ENCODE data around the gene NECTIN2. TPM values are rescaled to one million over a fixed set of nuclear protein-coding genes. Genes with fewer than 3 reads are reported as not detected.

The NECTIN2 gene
- total RNA-seq, 1 donor, result 22.1 TPM

GRCh38 chr19:44807162-44807561 lies 38.9 kb upstream of the NECTIN2 start:
- DNase-seq (ENCODE audit: low read depth), result no peak
- no peak overlapping the region for H3K4me3 ChIP-seq (ENCODE audit: low read depth, low read length)
- TF ChIP-seq, protein P1, sequence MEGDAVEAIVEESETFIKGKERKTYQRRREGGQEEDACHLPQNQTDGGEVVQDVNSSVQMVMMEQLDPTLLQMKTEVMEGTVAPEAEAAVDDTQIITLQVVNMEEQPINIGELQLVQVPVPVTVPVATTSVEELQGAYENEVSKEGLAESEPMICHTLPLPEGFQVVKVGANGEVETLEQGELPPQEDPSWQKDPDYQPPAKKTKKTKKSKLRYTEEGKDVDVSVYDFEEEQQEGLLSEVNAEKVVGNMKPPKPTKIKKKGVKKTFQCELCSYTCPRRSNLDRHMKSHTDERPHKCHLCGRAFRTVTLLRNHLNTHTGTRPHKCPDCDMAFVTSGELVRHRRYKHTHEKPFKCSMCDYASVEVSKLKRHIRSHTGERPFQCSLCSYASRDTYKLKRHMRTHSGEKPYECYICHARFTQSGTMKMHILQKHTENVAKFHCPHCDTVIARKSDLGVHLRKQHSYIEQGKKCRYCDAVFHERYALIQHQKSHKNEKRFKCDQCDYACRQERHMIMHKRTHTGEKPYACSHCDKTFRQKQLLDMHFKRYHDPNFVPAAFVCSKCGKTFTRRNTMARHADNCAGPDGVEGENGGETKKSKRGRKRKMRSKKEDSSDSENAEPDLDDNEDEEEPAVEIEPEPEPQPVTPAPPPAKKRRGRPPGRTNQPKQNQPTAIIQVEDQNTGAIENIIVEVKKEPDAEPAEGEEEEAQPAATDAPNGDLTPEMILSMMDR (IDR thresholded peaks at IDR 0.05; ENCODE audit: insufficient read depth, low read length), result no peak

DNA sequence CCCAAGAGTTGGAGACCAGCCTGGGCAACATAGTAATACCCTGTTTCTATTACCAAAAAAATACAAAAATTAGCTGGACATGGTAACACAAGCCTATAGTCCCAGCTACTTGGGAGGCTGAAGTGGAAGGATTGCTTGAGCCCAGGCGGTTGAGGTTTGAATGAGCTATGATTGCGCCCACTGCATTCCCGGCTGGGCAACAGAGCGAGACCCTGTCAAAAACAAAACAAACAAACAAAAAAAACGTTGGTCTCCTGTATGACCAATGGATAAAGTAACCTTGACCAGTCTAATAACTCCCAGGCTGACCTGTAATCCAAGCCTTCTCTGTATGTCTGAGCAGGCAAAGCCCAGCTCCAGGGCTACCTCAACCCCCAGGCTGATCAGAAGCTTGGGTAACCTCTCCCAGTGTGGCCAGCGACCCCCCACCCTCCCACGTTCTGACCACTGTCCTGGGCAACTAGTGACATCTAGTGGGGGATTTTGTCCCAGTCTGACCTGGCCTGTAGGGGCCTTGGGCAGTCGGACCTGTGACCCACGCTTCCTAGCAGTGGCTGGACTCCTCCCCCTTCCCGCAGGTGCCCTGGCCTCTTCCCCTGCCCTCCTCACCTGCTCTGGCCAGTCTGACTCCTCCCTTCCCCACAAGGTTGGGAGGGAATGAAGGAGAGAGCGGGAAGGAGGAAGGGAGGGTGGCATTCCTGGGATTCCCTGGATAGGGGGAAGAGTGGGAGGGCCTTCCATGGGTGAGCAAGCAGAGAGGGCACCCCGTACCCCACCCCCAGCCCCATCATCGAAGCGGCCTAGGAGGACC lies 38.2 kb upstream of the NECTIN2 start:
- peak; percentile 34 for DNase-seq (ENCODE audit: low read depth)
- H3K4me3 ChIP-seq (ENCODE audit: low read depth, low read length), result no peak overlapping the region

DNA sequence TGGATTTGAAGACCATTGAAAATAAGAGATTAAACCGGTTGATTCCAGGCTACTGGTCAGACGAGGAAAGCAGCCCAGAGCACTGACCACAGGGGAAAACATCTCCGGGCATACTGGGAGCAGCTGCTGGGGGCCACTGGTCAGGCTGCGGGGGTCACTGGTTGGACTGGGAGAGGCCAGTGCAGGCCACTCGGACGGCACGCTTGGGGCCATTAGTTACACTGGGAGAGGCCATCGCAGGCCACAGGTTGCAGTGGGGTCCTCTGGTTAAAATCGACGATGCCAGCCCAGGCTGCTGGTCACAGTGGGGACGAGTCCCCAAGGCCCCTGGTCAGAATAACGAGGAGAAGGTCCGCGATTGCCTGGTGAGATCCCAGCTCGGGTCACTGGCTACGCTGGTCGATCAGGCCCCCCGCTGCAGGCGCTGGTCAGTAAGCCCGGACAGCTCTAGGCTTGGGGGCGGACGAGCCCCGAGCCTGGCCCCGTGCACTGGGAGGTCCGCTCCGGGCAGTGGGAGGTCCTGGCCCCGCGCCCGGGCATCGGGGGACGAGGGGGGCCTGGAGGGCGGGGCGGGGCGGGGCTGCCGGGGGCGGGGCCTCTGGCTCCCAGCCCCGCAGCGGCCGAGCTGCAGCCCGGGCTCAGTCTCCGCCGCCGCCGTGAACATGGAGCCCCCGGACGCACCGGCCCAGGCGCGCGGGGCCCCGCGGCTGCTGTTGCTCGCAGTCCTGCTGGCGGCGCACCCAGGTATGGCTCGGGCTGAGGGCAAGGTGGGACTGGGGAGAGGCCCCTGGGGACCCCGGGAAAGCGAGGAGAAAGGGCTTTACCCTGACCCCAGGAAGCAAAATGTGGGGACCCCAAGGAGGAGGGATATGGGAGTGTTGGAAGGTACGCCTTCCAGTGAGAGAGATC lies 37.4 kb upstream of the NECTIN2 start, which contains the start of gene BCAM:
Gene BCAM (plus strand): TSS at position 641 of the 909 bp plus-strand sequence. CDS start 22 bp downstream, at position 663.
- H3K4me3 ChIP-seq (ENCODE audit: low read depth, low read length), result peak within 1 kb of the TSS; percentile 70
- DNase-seq (ENCODE audit: low read depth), result peak; percentile 54
- TF ChIP-seq, protein P1 (IDR thresholded peaks at IDR 0.05; ENCODE audit: insufficient read depth, low read length), result no peak

More for the DNA sequence above, 38.2 kb upstream of the NECTIN2 start:
- TF ChIP-seq, protein P1 (IDR thresholded peaks at IDR 0.05; ENCODE audit: insufficient read depth, low read length), result peak; percentile 53

GRCh38 chr19:44809577-44810233 lies 36.4 kb upstream of the NECTIN2 start:
- H3K4me3 ChIP-seq (ENCODE audit: low read depth, low read length), result peak overlapping the region; percentile 70
- TF ChIP-seq, protein P1 (IDR thresholded peaks at IDR 0.05; ENCODE audit: insufficient read depth, low read length), result no peak
- no peak for DNase-seq (ENCODE audit: low read depth)

DNA sequence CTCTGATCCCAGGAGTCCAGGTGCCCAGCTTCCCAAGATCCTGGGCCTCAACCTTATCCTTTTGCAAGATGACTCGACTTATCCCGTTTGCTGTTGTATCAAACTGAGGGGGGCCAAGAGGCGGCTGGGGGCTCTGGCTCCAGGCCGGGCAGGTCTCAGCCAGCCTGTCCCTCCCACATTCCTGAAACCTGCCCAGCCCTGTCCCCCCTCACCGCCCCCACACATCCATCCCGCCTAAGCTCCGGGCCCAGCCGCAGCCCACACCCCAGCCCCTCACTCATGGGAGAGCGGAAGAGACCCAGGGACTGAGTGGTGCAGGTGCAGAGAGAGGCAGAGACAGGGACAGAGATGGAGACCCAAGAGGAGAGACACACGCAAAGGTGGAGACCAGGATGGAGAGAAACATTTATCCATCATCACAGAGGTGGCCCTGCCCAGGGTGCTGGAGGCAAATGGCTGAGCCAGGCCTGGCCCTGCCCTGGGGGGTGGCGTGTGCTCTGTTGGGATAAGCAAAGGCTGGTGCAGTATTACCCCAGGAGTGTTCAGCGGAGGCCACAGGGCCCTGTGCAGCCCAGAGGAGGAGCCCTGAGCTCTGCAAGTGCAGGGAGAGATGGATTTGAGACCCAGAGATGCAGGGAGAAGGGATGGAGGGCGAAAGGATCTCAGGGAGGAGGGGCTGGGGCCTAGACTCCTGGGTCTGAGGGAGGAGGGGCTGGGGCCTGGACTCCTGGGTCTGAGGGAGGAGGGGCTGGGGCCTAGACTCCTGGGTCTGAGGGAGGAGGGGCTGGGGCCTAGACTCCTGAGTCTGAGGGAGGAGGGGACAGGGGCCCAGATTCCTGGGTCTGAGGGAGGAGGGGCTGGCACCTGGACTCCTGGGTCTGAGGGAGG lies 35.6 kb upstream of the NECTIN2 start:
- no peak overlapping the region for H3K4me3 ChIP-seq (ENCODE audit: low read depth, low read length)
- no peak for DNase-seq (ENCODE audit: low read depth)
- TF ChIP-seq, protein P1 (IDR thresholded peaks at IDR 0.05; ENCODE audit: insufficient read depth, low read length), result no peak

DNA sequence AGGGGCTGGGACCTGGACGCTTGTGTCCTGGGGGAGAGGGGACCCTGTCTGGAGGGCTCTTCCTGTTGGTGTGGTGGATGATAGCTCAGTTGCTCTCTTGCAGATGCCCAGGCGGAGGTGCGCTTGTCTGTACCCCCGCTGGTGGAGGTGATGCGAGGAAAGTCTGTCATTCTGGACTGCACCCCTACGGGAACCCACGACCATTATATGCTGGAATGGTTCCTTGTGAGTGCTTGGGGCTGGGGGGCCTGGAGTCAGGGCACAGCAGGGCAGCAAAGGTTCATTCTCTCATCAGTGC lies 35.0 kb upstream of the NECTIN2 start:
- H3K4me3 ChIP-seq (ENCODE audit: low read depth, low read length), result no peak overlapping the region
- TF ChIP-seq, protein P1 (IDR thresholded peaks at IDR 0.05; ENCODE audit: insufficient read depth, low read length), result no peak
- no peak for DNase-seq (ENCODE audit: low read depth)

Measured in fibroblast of the aortic adventitia (primary cell).